Fibroblast of villous mesenchyme (primary cell): Measurements from ENCODE around the gene NBPF3. TPM values are rescaled to one million over a fixed set of nuclear protein-coding genes. Genes with fewer than 3 reads are reported as not detected.
A peak's percentile ranks its signal among the peaks of the same experiment; 100 is the strongest.
"Not testable (repeated sequence)": the region's sequence is repeated elsewhere in the genome, so short reads cannot be mapped to it uniquely, and the experiment has no call there.

Experiments
- DNase-seq: peaks from one replicate; pipeline ENCODE4 v3.0.0-alpha.2; 2010; ENCODE audit warnings: low read depth
- H3K4me3 ChIP-seq: 2 replicates; pipeline ENCODE4 v1.5.1; 2011; ENCODE audit warnings: low read depth, mild to moderate bottlenecking, low read length
- total RNA-seq: library from RNA; depleted of rRNA; stranded (reverse); fragments of >200 nt; gene quantifications from 2 replicates; pipeline ENCODE4 v1.2.3, GENCODE V29; 2012
- TF ChIP-seq, protein P1 (sequence below): IDR thresholded peaks from 2 replicates; pipeline ENCODE4 v1.5.1; 2012; ENCODE audit warnings: low read depth, mild to moderate bottlenecking, low read length; ENCODE audit not compliant: insufficient read depth

Gene NBPF3
- total RNA-seq, 1 donor = 36.7 TPM

DNA sequence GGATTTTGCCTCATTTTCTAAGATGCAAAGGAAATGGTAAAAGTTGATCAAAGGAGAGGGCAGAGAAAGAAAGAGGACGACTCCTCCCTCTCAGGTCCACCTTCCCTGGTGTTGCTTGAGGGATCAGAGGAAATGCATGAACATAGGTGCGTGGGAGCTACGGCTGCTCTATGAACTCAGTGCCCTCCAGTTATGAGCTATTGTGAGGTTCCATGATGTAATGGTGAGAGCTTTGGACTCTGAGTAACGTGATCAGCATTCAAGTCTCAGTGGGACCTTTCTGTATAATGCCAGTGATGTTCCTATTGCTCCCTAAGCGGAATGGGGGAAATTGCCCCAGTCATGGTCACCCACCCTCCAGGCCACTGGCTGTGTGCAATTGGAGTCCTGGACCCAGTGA is 25.9 kb upstream of the NBPF3 start:
- H3K4me3 ChIP-seq = no peak overlapping the region
- DNase-seq = no peak
- TF ChIP-seq, protein P1, sequence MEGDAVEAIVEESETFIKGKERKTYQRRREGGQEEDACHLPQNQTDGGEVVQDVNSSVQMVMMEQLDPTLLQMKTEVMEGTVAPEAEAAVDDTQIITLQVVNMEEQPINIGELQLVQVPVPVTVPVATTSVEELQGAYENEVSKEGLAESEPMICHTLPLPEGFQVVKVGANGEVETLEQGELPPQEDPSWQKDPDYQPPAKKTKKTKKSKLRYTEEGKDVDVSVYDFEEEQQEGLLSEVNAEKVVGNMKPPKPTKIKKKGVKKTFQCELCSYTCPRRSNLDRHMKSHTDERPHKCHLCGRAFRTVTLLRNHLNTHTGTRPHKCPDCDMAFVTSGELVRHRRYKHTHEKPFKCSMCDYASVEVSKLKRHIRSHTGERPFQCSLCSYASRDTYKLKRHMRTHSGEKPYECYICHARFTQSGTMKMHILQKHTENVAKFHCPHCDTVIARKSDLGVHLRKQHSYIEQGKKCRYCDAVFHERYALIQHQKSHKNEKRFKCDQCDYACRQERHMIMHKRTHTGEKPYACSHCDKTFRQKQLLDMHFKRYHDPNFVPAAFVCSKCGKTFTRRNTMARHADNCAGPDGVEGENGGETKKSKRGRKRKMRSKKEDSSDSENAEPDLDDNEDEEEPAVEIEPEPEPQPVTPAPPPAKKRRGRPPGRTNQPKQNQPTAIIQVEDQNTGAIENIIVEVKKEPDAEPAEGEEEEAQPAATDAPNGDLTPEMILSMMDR = no peak

DNA sequence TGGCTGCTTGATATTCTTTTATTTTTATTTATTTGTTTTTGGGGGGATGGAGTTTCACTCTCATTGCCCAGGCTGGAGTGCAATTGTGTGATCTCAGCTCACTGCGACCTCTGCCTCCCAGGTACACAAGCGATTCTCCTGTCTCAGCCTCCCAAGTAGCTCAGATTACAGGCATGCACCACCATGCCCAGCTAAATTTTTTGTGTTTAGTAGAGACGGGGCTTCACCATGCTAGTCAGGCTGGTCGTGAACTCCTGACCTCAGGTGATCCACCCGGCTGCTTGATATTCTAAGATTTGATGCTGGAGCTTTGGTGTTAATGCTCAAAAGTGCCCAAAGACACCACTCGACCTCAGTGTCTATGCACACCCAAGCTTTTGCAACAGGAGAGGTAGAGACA is 19.6 kb upstream of the NBPF3 start:
- not testable (repeated sequence) for H3K4me3 ChIP-seq, DNase-seq

DNA sequence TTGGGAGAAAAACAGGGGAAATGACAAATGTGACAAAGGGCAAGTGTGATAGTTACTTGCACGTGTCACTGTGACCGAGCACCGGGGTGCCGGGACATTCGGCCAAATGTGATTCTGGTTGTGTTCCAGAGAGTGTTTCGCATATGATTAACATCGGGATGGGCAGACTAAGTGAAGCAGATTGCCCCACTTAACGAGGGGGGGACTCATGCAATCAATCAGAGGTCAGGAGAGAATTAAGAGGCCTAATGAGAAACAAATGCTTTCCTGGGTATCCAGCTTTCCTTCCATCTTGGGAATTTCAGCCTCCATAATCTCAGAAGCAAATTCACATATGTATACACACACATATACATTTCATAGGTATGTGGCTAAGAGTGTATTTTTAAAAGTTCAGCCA is 18.6 kb upstream of the NBPF3 start:
- DNase-seq, H3K4me3 ChIP-seq: not testable (repeated sequence)

DNA sequence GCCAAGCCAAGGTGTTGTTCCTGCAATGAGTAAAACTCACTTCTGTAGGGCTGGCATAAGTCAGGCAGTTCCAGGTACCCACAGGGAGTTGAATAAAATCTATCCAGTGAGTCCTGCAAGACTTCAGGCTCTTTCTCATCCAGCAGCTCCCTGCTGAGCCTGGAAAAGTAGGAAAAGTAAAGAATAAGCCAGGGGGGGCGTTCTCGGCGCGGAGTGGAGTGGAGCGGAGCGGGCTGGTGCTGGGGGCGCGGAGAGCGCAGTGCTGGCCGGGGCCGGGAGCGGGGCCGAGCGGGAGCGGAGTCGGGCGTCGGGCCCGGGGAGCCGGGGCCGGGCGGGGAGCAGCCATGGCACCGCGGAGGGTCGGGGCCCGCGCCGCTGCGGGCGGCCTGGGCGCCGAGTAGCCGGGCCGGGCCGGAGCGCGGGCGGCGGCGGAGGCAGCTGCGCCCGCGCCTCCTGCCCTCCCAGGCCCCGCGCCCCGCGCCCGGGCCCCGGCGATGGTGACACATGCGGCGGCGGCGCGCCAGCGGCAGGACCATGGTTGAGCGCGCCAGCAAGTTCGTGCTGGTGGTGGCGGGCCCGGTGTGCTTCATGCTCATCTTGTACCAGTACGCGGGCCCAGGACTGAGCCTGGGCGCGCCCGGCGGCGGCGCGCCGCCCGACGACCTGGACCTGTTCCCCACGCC is 12.0 kb upstream of the NBPF3 start:
- peak overlapping the region; percentile 41 for H3K4me3 ChIP-seq
- not testable (repeated sequence) for DNase-seq

DNA sequence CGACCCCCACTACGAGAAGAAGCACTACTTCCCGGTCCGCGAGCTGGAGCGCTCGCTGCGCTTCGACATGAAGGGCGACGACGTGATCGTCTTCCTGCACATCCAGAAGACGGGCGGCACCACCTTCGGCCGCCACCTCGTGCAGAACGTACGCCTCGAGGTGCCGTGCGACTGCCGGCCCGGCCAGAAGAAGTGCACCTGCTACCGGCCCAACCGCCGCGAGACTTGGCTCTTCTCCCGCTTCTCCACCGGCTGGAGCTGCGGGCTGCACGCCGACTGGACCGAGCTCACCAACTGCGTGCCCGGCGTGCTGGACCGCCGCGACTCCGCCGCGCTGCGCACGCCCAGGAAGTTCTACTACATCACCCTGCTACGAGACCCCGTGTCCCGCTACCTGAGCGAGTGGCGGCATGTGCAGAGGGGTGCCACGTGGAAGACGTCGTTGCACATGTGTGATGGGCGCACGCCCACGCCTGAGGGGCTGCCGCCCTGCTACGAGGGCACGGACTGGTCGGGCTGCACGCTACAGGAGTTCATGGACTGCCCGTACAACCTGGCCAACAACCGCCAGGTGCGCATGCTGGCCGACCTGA is 11.4 kb upstream of the NBPF3 start:
- not testable (repeated sequence) for DNase-seq
- peak overlapping the region; percentile 41 for H3K4me3 ChIP-seq

DNA sequence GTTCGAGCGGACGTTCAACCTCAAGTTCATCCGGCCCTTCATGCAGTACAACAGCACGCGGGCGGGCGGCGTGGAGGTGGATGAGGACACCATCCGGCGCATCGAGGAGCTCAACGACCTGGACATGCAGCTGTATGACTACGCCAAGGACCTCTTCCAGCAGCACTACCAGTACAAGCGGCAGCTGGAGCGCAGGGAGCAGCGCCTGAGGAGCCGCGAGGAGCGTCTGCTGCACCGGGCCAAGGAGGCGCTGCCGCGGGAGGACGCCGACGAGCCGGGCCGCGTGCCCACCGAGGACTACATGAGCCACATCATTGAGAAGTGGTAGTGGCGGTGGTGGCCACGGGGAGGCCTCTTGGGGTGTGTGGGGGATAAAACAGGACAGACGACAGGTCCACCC is 10.7 kb upstream of the NBPF3 start:
- H3K4me3 ChIP-seq, DNase-seq: not testable (repeated sequence)

DNA sequence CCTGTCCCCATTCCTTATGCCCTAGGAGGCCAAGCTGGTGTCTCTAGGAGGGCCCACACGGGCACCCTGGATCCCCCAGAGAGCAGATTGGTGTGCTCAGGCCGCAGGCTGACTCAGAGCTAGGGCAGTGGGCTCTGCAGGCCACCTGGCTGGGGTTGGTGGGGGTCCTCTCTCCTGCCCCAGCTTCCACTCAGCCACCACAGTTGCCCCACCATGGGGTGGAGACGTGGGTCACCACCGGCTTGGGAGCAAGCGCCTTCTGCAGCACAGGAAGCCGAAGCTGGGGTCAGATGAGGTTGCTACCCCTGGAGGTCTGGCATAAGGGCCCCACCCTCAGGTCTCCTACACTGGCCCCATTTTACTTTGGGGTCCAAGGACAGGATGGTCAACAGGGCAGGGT is 9.1 kb upstream of the NBPF3 start:
- H3K4me3 ChIP-seq, DNase-seq: not testable (repeated sequence)

DNA sequence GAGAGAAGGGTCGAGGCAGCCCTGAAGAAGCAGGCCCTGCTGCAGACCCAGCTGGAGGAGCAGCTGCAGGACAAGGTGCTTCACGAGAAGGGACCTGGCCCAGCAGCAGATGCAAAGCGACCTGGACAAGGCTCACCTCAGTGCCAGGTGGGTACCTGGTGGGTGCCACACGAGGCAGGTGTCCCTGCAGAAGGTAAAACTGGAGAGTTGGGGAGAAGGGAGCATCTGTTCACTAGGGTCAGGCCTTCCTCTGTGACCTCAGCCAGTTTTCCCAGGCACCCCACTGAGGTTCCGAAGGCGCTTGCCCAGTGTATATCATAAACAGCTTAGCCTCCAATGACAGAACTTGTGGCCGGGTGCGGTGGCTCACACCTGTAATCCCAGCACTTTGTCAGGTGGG is 5.5 kb upstream of the NBPF3 start:
- no peak overlapping the region for H3K4me3 ChIP-seq
- TF ChIP-seq, protein P1 = no peak
- no peak for DNase-seq

DNA sequence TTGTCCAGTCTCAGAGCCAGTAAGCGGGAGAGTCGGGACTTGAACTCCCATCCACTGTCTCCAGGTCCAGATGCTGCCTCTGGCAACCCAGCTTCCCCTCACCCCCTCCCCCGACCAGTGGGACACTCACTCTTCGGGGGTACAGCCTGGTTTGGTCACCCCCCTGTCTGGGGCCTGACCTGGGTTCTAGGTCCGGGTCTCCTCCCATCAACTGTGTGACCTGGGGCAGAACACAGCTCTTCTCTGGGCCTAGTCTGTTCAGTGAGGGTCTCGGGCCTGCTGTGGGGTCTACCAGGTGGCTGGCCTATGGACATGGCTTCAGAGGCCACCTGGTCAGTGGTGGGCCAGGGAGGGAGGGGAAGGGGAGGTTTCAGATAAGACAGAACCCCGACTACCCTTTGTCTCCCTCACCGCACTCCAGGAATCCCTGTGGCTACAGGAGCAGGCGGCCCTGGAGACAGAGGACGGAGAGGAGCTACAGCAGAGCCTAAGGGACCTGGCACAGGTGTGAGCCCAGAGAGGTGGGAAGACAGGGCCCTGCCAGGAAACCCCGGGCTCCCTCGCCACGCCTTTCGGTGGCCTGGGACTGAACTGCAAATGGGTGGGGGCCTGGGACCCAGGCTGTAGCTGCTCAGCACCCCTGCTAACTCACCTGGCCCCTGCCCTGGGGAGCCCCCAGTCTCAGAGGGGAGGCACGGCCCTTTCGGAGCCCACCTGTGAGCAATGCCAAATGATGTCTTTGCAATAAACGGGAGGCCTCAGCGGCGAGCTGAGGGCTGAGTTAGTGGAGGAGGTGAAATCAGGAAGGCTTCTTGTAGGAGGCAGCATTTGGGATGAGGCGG is 4.1 kb upstream of the NBPF3 start:
- TF ChIP-seq, protein P1 = no peak
- H3K4me3 ChIP-seq = peak overlapping the region; percentile 42
- DNase-seq = no peak
